Measurements from ENCODE around the gene RBM38.

Gene RBM38

DNA sequence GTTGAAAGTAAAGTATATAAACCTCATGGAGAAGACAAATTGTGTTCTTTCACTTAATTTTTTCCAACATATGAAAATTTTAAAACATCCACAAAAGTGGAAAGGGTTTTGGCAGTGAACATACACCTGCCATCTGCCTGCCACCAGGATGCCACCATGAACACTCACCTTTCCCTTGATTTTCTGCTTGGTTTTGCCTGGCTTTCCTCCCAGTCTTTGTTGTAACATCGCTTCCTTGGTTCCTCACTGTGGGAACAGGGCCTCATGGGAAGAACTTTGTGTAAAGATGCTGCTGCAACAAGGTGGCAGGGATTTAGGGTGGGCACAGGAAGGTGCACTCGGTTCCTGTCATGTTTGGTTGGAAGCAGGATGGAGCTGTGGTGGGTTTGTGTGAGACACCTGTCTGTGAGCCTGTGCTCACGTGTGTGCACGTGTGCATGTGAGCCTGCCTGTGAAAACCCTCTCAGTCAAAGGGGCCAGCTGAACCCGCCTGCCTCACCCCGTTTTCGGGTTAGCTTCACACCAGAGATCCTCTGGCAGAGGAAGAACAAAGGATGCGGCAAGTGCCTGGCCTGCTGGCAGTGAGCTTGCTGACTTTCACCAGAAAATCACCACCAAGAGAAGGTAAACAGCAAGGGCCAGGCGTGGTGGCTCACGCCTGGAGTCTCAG lies 11.0 kb upstream of the RBM38 start:
- in situ Hi-C loops (cut with MboI; ENCODE audit: low sequenced_read_pairs, unreplicated experiment) = loop anchor here (10.0 to 25.0 kb wide), 2 partner anchors 215 to 807 kb away; no protein-coding TSS in a partner anchor
- TF ChIP-seq, protein P1, sequence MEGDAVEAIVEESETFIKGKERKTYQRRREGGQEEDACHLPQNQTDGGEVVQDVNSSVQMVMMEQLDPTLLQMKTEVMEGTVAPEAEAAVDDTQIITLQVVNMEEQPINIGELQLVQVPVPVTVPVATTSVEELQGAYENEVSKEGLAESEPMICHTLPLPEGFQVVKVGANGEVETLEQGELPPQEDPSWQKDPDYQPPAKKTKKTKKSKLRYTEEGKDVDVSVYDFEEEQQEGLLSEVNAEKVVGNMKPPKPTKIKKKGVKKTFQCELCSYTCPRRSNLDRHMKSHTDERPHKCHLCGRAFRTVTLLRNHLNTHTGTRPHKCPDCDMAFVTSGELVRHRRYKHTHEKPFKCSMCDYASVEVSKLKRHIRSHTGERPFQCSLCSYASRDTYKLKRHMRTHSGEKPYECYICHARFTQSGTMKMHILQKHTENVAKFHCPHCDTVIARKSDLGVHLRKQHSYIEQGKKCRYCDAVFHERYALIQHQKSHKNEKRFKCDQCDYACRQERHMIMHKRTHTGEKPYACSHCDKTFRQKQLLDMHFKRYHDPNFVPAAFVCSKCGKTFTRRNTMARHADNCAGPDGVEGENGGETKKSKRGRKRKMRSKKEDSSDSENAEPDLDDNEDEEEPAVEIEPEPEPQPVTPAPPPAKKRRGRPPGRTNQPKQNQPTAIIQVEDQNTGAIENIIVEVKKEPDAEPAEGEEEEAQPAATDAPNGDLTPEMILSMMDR (IDR thresholded peaks at IDR 0.05; ENCODE audit: borderline replicate concordance, control extremely low read depth, extremely low read depth, insufficient read depth, missing control alignments) = no peak
- DNase-seq (ENCODE audit: low spot score) = no peak

DNA sequence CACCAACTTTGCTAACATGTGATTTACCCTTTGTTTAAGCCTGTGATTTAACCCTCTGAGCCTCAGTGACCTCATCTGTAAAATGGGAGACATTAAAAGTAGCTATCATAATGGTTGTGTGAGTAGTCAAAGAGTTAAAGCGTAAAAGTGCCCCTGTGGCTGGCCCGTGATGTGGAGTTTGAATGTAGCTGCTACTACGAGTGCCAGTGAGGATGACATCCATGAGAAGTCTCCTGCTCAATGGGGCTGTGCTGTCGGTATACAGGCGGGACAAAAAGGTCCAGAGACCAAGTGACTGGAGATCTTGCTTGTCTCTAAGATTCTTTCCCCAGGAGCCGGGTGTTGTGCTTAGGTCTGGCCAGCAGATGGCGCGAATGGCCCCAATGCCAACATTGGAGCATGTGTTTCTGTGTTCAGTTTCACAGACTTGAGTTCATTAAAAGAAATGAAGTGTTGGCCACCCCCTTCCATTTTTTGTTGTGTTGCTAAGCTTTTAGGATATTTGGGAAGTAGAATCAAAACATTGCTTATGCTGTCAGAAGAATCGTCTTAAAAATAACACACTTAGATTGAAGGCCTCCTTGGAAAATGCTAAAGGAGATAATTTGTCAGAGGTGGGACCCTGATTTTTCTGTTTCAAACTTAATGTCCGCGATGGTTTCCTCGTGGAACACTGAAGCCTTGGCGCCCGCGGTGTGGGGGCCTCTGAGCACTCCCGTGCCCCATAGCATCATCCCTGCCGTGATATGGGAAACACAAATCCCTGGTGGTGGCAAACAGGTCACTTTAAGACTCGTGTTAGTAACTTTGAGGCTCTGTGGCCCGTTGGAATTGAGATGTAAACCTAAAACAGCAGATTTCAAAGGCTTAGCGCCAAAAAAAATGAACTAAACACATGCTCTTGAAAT lies 9.3 kb upstream of the RBM38 start:
- TF ChIP-seq, protein P1 (IDR thresholded peaks at IDR 0.05; ENCODE audit: borderline replicate concordance, control extremely low read depth, extremely low read depth, insufficient read depth, missing control alignments) = peak; percentile 71
- in situ Hi-C loops (cut with MboI; ENCODE audit: low sequenced_read_pairs, unreplicated experiment) = loop anchor here (10.0 to 25.0 kb wide), 2 partner anchors 213 to 805 kb away; no protein-coding TSS in a partner anchor
- peak; percentile 87 for DNase-seq (ENCODE audit: low spot score)

DNA sequence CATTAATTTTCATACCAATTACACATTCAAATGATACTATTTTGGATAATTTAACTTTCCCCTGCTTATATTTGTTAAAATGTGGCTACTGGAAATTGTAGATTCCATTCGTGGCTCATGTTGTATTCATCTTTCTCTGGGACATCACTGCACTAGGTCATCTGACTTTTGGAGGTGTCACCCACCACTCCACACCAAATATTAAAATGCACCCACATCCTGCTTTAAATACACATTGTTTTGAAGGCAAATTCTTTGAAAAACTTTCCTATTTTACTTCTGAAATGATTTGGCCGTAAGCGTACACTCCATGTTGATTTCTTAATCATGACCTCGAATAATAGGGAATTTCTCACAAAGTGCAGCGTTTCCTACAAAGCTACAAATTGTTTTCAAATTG lies 8.7 kb upstream of the RBM38 start:
- TF ChIP-seq, protein P1 (IDR thresholded peaks at IDR 0.05; ENCODE audit: borderline replicate concordance, control extremely low read depth, extremely low read depth, insufficient read depth, missing control alignments) = no peak
- DNase-seq (ENCODE audit: low spot score) = no peak
- in situ Hi-C loops (cut with MboI; ENCODE audit: low sequenced_read_pairs, unreplicated experiment) = loop anchor here (10.0 to 25.0 kb wide), 2 partner anchors 212 to 805 kb away; no protein-coding TSS in a partner anchor

DNA sequence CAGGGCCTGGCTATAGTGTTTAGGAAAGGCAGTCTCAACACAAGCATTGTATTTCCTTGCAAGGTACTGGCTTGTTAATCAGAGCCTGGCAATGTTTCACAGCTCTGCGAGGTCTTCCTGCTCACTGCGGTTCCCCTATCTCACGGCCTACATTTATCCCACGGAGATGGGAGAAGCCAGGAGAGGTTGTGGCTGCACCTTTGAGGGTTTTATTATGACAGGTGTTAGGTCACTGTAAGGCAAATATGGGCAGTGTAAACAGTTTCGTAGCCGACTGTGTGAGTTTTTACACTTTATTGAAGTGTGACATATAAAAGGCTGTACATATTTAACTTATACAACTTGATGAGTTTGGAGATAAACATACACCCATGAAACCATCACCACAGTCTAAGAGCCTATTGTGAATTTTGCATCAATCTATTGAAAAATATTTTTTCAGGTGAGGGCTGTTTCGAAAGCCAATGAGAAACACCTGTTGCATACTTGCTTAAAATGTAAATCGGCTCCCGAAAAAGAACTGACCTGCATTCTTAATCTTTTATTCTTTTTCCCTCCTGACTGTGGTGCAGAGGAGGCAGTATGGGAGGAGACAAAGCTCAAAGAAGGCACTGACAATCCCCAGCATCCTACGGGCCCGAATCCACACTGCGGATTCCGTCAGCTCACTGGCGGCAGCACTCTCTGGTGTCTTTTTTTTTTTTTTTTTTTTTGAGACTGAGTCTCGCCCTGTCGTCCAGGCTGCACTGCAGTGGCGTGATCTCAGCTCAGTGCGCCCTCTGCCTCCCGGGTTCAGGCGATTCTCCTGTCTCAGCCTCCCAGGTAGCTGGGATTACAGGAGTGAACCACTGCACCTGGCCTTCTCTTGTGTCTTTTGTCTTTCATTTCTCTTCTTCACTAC lies 7.5 kb upstream of the RBM38 start:
- TF ChIP-seq, protein P1 (IDR thresholded peaks at IDR 0.05; ENCODE audit: borderline replicate concordance, control extremely low read depth, extremely low read depth, insufficient read depth, missing control alignments) = no peak
- in situ Hi-C loops (cut with MboI; ENCODE audit: low sequenced_read_pairs, unreplicated experiment) = loop anchor here (10.0 to 25.0 kb wide), 2 partner anchors 211 to 804 kb away; no protein-coding TSS in a partner anchor
- DNase-seq (ENCODE audit: low spot score) = no peak

DNA sequence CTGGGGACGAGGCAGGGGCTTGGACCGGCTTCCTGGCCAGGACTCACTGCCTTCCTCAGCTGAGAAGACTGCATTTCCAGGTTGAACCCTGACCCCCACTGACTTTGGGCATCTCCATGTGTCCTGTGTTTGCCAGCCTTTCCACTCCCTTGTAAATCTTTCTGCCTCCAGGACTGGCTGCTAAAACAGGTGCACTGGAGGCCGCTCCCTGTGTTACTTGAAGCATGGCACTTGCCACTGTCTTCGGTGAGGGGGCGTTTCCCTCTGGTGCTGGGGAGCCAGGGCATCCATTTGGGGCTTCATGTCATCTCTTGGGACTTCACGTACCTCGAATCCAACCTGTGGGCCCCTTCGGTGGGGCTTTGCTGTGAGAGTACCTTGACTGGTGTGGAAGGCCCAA lies 6.7 kb upstream of the RBM38 start:
- TF ChIP-seq, protein P1 (IDR thresholded peaks at IDR 0.05; ENCODE audit: borderline replicate concordance, control extremely low read depth, extremely low read depth, insufficient read depth, missing control alignments) = no peak
- no peak for DNase-seq (ENCODE audit: low spot score)
- in situ Hi-C loops (cut with MboI; ENCODE audit: low sequenced_read_pairs, unreplicated experiment) = loop anchor here (10.0 to 25.0 kb wide), 2 partner anchors 210 to 803 kb away; no protein-coding TSS in a partner anchor

Data from GM13976 (cell line).